Mesenchymal stem cell (in vitro differentiated cells and primary cell): Measurements from ENCODE around the gene ZKSCAN1.

Experiments
- DNase-seq: peaks from one replicate; pipeline ENCODE4 v3.0.0-alpha.2; 2013
- H2AFZ ChIP-seq: one replicate; pipeline ENCODE4 v1.6.1; 2013; ENCODE audit warnings: low read depth, mild to moderate bottlenecking, control low read depth, inconsistent platforms, low read length, moderate library complexity
- H2AK5ac ChIP-seq: 2 replicates; pipeline ENCODE4 v1.6.1; 2013; ENCODE audit warnings: low read length, moderate library complexity, mild to moderate bottlenecking, inconsistent platforms; ENCODE audit not compliant: severe bottlenecking
- H2BK120ac ChIP-seq: one replicate; pipeline ENCODE4 v1.6.1; 2013; ENCODE audit warnings: low read depth, mild to moderate bottlenecking, inconsistent platforms, low read length, moderate library complexity
- H2BK12ac ChIP-seq, 2 experiments: one replicate each; pipeline ENCODE4 v1.6.1; 2013; ENCODE audit warnings: inconsistent platforms in 2 of 2, low read length in 2 of 2, mild to moderate bottlenecking in 2 of 2, moderate library complexity in 2 of 2, control low read depth in 1 of 2
- H2BK15ac ChIP-seq: one replicate; pipeline ENCODE4 v1.6.1; 2013; ENCODE audit warnings: mild to moderate bottlenecking, low read depth, inconsistent platforms; ENCODE audit not compliant: poor library complexity, severe bottlenecking
- H2BK5ac ChIP-seq: 2 replicates; pipeline ENCODE4 v1.6.1; 2013; ENCODE audit warnings: low read depth, mild to moderate bottlenecking, low read length, control low read depth, inconsistent platforms; ENCODE audit not compliant: poor library complexity, severe bottlenecking
- H3K14ac ChIP-seq, 2 experiments: one replicate each; pipeline ENCODE4 v1.6.1; 2013; ENCODE audit warnings: inconsistent platforms in 2 of 2, low read length in 2 of 2, control low read depth in 1 of 2, mild to moderate bottlenecking in 1 of 2, moderate library complexity in 1 of 2
- H3K18ac ChIP-seq, 2 experiments: one replicate each; pipeline ENCODE4 v1.6.1; 2013; ENCODE audit warnings: inconsistent platforms in 2 of 2, low read length in 2 of 2, control low read depth in 1 of 2, low read depth in 1 of 2, mild to moderate bottlenecking in 1 of 2
- H3K23ac ChIP-seq, 2 experiments: one replicate each; pipeline ENCODE4 v1.6.1; 2013; ENCODE audit warnings: inconsistent platforms in 2 of 2, low read length in 2 of 2, mild to moderate bottlenecking in 2 of 2, moderate library complexity in 2 of 2, control low read depth in 1 of 2
- H3K27ac ChIP-seq: 2 replicates; pipeline ENCODE4 v1.5.1; 2013; ENCODE audit warnings: mild to moderate bottlenecking, moderate library complexity, low read length, control low read depth, inconsistent platforms; ENCODE audit not compliant: poor library complexity, severe bottlenecking
- H3K27me3 ChIP-seq, 2 experiments: 2 replicates each; pipeline versions ENCODE4 v1.6.1 to v1.7.0; 2013; ENCODE audit warnings: low read length in 2 of 2, mild to moderate bottlenecking in 2 of 2, moderate library complexity in 2 of 2, control low read depth in 1 of 2, inconsistent platforms in 1 of 2; ENCODE audit not compliant: control insufficient read depth in 1 of 2, insufficient read depth in 1 of 2
- H3K36me3 ChIP-seq, 2 experiments: 2 replicates each; pipeline versions ENCODE4 v1.6.1 to v1.7.0; 2013; ENCODE audit warnings: low read length in 2 of 2, control low read depth in 1 of 2, inconsistent platforms in 1 of 2, low read depth in 1 of 2, mild to moderate bottlenecking in 1 of 2; ENCODE audit not compliant: insufficient read depth in 2 of 2, control insufficient read depth in 1 of 2
- H3K4ac ChIP-seq, 2 experiments: one replicate each; pipeline ENCODE4 v1.6.1; 2013; ENCODE audit warnings: inconsistent platforms in 2 of 2, low read length in 2 of 2, mild to moderate bottlenecking in 2 of 2, moderate library complexity in 2 of 2, control low read depth in 1 of 2, low read depth in 1 of 2
- H3K4me1 ChIP-seq: 2 replicates; pipeline ENCODE4 v1.6.1; 2013; ENCODE audit warnings: low read depth, low read length, control low read depth; ENCODE audit not compliant: control insufficient read depth, insufficient read depth
- H3K4me2 ChIP-seq: 2 replicates; pipeline ENCODE4 v1.6.1; 2013; ENCODE audit warnings: low read length, mild to moderate bottlenecking, inconsistent platforms; ENCODE audit not compliant: poor library complexity, severe bottlenecking
- H3K4me3 ChIP-seq, 2 experiments: 2 replicates each; pipeline versions ENCODE4 v1.5.1 to v1.7.0; 2013; ENCODE audit warnings: low read length in 2 of 2, mild to moderate bottlenecking in 2 of 2, control low read depth in 1 of 2, low read depth in 1 of 2; ENCODE audit not compliant: insufficient read depth in 1 of 2
- H3K79me1 ChIP-seq: replicated peaks from 2 replicates; pipeline ENCODE4 v1.6.1; 2013; ENCODE audit warnings: mild to moderate bottlenecking, control low read depth, low read length, inconsistent platforms; ENCODE audit not compliant: poor library complexity, severe bottlenecking
- H3K9ac ChIP-seq: 2 replicates; pipeline ENCODE4 v1.7.0; 2013; ENCODE audit warnings: mild to moderate bottlenecking, low read length, moderate library complexity
- H3K9me3 ChIP-seq: 2 replicates; pipeline ENCODE4 v1.7.0; 2013; ENCODE audit warnings: mild to moderate bottlenecking, low read length; ENCODE audit not compliant: control insufficient read depth
- H4K8ac ChIP-seq: one replicate; pipeline ENCODE4 v1.6.1; 2013; ENCODE audit warnings: inconsistent platforms, mild to moderate bottlenecking, low read length, moderate library complexity
- H4K91ac ChIP-seq: one replicate; pipeline ENCODE4 v1.6.1; 2013; ENCODE audit warnings: mild to moderate bottlenecking, low read length, inconsistent platforms
- WGBS: methylation state at CpG from one replicate; pipeline ENCODE4 v1.1.7; 2013; ENCODE audit warnings: mixed read lengths; 5-methylcytosine and 5-hydroxymethylcytosine counted together

ZKSCAN1 gene

GRCh38 chr7:100019908-100020307 lies 4.5 kb downstream of the ZKSCAN1 start:
- H3K4me2 ChIP-seq, result no peak overlapping the region
- H2AK5ac ChIP-seq, result no peak overlapping the region
- 96% methylated on average over 7 of the region's 7 CpGs for WGBS
- H3K14ac ChIP-seq, result no peak overlapping the region
- H2BK120ac ChIP-seq, result no peak overlapping the region
- H4K91ac ChIP-seq, result no peak overlapping the region
- DNase-seq, result no peak
- no peak overlapping the region for H3K23ac ChIP-seq
- H3K79me1 ChIP-seq, result peaks cover 20% of the 10 kb centered on the region
- no peak overlapping the region for H2BK5ac ChIP-seq
- H3K9ac ChIP-seq, result no peak overlapping the region
- peaks cover 39 to 44% of the 10 kb centered on the region in 2 experiments for H3K36me3 ChIP-seq
- no peak overlapping the region for H3K27ac ChIP-seq
- H3K4ac ChIP-seq, result no peak overlapping the region
- no peak overlapping the region for H2BK15ac ChIP-seq
- no peak overlapping the region for H3K18ac ChIP-seq
- H3K27me3 ChIP-seq, result no peaks in the 10 kb centered on the region
- no peak overlapping the region for H3K4me3 ChIP-seq
- no peak overlapping the region for H2AFZ ChIP-seq
- peaks cover 6% of the 10 kb centered on the region for H3K4me1 ChIP-seq
- H3K9me3 ChIP-seq, result no peaks in the 10 kb centered on the region
- no peak overlapping the region for H4K8ac ChIP-seq
- no peak overlapping the region for H2BK12ac ChIP-seq

DNA sequence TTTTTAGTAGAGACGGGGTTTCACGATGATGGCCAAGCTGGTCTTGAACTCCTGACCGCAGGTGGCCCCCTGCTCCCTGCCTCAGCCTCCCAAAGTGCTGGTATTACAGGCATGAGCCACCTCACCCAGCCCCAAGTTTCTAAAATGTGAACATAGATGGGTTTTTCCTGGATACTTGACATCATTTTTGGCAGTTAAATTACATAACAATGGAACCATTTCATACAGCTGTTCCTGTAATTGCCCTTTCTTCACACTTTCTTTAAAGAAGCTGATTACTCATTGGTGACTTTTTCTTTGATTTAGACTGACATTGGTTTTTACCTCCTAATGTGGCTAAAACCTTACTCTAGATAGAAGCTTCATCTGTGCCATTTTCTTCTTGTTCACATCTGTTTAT lies 5.9 kb downstream of the ZKSCAN1 start:
- H3K4ac ChIP-seq, result no peak overlapping the region
- H3K27me3 ChIP-seq, result no peaks in the 10 kb centered on the region
- no peak overlapping the region for H2AK5ac ChIP-seq
- H2BK5ac ChIP-seq, result no peak overlapping the region
- H3K79me1 ChIP-seq, result peaks cover 20% of the 10 kb centered on the region
- no peak overlapping the region for H3K9ac ChIP-seq
- no peak overlapping the region for H3K27ac ChIP-seq
- no peak overlapping the region for H4K8ac ChIP-seq
- H3K4me2 ChIP-seq, result no peak overlapping the region
- H3K9me3 ChIP-seq, result no peaks in the 10 kb centered on the region
- peaks cover 44 to 58% of the 10 kb centered on the region in 2 experiments for H3K36me3 ChIP-seq
- no peak overlapping the region for H4K91ac ChIP-seq
- H3K4me3 ChIP-seq, result no peak overlapping the region
- no peak overlapping the region for H2AFZ ChIP-seq
- DNase-seq, result no peak
- no peak overlapping the region for H2BK12ac ChIP-seq
- H2BK15ac ChIP-seq, result no peak overlapping the region
- no peak overlapping the region for H2BK120ac ChIP-seq
- no peak overlapping the region for H3K14ac ChIP-seq
- H3K4me1 ChIP-seq, result peaks cover 6% of the 10 kb centered on the region
- 98% methylated on average over 3 of the region's 3 CpGs for WGBS
- no peak overlapping the region for H3K18ac ChIP-seq
- no peak overlapping the region for H3K23ac ChIP-seq

- WGBS, result 98% methylated on average over 4 of the region's 5 CpGs
- no peak overlapping the region for H2AK5ac ChIP-seq
- no peak for DNase-seq
These were observed 7.2 kb downstream of the ZKSCAN1 start for GRCh38 chr7:100022621-100023020.

DNA sequence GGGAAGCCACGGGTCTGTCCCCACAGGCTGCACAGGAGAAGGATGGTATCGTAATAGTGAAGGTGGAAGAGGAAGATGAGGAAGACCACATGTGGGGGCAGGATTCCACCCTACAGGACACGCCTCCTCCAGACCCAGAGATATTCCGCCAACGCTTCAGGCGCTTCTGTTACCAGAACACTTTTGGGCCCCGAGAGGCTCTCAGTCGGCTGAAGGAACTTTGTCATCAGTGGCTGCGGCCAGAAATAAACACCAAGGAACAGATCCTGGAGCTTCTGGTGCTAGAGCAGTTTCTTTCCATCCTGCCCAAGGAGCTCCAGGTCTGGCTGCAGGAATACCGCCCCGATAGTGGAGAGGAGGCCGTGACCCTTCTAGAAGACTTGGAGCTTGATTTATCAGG lies 8.1 kb downstream of the ZKSCAN1 start:
- WGBS, result over 99% methylated on average over 12 of the region's 12 CpGs
- H2BK15ac ChIP-seq, result no peak overlapping the region
- no peak overlapping the region for H4K8ac ChIP-seq
- no peak overlapping the region for H2AFZ ChIP-seq
- H3K23ac ChIP-seq, result no peak overlapping the region
- no peak overlapping the region for H3K9ac ChIP-seq
- H2BK5ac ChIP-seq, result no peak overlapping the region
- H3K4ac ChIP-seq, result no peak overlapping the region
- no peak for DNase-seq
- peaks cover 3% of the 10 kb centered on the region for H3K4me1 ChIP-seq
- H2BK120ac ChIP-seq, result no peak overlapping the region
- no peak overlapping the region for H2AK5ac ChIP-seq
- no peak overlapping the region for H3K4me3 ChIP-seq
- H3K27ac ChIP-seq, result no peak overlapping the region
- H3K4me2 ChIP-seq, result no peak overlapping the region
- H2BK12ac ChIP-seq, result no peak overlapping the region
- no peak overlapping the region for H3K14ac ChIP-seq
- no peak overlapping the region for H4K91ac ChIP-seq
- no peaks in the 10 kb centered on the region for H3K9me3 ChIP-seq
- peaks cover 54 to 76% of the 10 kb centered on the region in 2 experiments for H3K36me3 ChIP-seq
- H3K27me3 ChIP-seq, result no peaks in the 10 kb centered on the region
- no peak overlapping the region for H3K18ac ChIP-seq
- peaks cover 25% of the 10 kb centered on the region for H3K79me1 ChIP-seq

More at GRCh38 chr7:100022621-100023020, 7.2 kb downstream of the ZKSCAN1 start:
- Histone ChIP-seq H2BK120ac (no peak overlapping the region), H3K79me1 (peaks cover 24% of the 10 kb centered on the region), H2AFZ (no peak overlapping the region), H3K4ac (no peak overlapping the region), H3K14ac (no peak overlapping the region), H4K91ac (no peak overlapping the region), H3K23ac (no peak overlapping the region), H3K9ac (no peak overlapping the region), H3K4me1 (peaks cover 3% of the 10 kb centered on the region), H3K4me3 (no peak overlapping the region), H3K4me2 (no peak overlapping the region), H3K36me3 (peaks cover 51 to 67% of the 10 kb centered on the region in 2 experiments), H3K18ac (no peak overlapping the region), H3K27me3 (no peaks in the 10 kb centered on the region), H2BK5ac (no peak overlapping the region), H3K27ac (no peak overlapping the region), H4K8ac (peak overlapping the region; percentile 42), H2BK12ac (no peak overlapping the region), H2BK15ac (no peak overlapping the region), H3K9me3 (no peaks in the 10 kb centered on the region)
